ENCODE data around the gene OPA3.

OPA3 gene

DNA sequence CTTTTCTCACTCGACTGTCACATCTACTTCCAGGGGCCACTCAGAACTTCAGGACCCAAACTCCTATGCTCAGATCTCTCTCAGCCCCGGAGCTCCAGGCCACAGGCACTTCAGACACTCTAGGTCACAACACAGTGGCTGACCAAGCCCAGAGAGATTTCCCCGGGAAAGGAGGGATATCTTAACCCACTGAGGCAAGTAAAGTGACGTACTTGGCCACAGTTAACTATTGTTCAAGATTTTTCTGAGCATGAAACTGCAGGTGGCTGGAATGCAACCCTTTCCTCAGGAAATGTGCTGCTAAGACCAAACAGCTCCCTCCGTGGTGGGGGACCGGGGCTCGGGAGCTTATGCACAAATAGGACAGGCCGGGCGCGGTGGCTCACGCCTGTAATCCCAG lies 23.9 kb downstream of the OPA3 start:
- DNase-seq, result no peak

DNA sequence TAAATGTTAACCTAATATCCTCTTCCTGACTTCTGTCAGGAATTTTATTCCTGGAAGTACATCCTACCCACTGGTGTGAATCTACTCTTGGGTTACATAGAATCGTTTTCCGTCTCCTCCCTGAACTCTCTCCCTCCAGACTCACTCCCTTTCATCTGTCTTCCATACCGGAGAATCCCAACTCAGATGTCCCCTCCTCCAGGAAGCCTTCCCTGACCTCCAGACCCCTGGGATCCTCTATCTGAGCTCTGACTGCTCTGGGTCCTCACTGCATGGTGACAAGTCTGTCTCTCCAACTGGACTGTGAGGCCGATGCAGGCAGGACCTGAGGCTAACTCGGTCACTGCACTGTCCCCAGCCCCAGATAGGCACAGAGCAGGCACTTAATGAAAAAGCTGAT lies 24.6 kb downstream of the OPA3 start:
- DNase-seq, result no peak

- peak; percentile 59 for DNase-seq
These were observed 26.2 kb downstream of the OPA3 start for GRCh38 chr19:45558399-45558878.

- DNase-seq, result no peak
These were observed 27.8 kb downstream of the OPA3 start for GRCh38 chr19:45556835-45557234.

GRCh38 chr19:45554481-45554880 lies 30.1 kb downstream of the OPA3 start:
- DNase-seq, result no peak

GRCh38 chr19:45553464-45553863 lies 31.1 kb downstream of the OPA3 start:
- DNase-seq, result no peak

- DNase-seq, result no peak
These were observed 36.5 kb downstream of the OPA3 start for GRCh38 chr19:45547965-45548609.

- no peak for DNase-seq
These were observed 37.3 kb downstream of the OPA3 start for GRCh38 chr19:45547211-45547770.

DNA sequence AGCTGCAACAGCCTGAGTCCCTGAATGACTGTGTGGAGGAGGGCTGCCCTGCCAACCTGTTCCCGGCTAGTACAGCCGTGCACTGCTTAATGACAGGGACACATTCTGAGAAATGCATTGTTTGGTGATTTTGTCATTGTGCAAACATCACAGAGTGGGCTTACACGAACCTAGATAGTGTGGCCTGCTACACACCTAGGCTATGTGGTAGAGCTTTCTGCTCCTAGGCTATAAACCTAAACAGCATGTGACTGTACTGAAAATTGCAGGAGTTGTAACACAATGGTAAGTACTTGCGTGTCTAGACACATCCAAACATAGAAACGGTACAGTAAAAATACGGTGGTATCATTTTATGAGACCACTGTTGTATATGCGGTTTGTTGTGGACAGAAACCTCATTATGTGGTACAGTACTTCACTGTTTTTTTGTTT lies 42.4 kb downstream of the OPA3 start:
- DNase-seq, result no peak

GRCh38 chr19:45539459-45539858 lies 45.1 kb downstream of the OPA3 start:
- no peak for DNase-seq

DNA sequence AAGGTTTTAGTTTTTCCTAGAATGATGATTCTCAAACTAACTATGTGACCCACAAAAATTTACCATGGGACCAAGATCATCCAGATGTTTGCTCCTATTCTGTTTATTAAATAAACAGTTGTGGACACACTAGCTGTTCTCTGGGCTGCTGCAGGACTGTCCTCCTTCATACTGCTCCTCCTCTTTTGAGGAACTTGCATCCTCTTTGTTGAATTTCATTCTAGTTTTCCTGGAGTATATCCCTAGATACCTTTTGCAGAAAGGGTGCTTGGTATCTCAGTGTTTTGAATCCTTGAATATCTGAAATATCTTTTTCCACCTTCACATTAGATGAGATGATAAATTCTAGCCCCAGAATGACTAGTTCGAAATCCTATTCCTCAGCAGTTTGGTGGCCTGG lies 53.3 kb downstream of the OPA3 start:
- no peak for DNase-seq

DNA sequence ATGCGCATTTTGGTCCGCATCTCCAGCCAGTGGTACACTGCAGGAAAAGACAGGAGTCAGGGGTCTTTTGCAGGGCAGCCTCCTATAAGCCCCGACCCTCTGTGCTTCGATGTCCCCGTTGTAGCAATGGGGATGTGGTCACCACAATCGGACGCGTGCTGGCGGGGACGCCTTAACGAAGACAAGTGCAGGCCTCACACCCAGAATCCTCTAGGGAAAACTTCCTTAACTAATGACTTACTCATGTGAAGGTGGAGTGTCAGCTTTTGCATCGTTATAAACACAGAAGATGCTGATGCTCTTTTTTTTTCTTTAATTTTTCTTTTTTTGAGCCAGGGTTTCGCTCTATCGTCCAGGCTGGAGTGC lies 55.2 kb downstream of the OPA3 start:
- DNase-seq, result no peak

DNA sequence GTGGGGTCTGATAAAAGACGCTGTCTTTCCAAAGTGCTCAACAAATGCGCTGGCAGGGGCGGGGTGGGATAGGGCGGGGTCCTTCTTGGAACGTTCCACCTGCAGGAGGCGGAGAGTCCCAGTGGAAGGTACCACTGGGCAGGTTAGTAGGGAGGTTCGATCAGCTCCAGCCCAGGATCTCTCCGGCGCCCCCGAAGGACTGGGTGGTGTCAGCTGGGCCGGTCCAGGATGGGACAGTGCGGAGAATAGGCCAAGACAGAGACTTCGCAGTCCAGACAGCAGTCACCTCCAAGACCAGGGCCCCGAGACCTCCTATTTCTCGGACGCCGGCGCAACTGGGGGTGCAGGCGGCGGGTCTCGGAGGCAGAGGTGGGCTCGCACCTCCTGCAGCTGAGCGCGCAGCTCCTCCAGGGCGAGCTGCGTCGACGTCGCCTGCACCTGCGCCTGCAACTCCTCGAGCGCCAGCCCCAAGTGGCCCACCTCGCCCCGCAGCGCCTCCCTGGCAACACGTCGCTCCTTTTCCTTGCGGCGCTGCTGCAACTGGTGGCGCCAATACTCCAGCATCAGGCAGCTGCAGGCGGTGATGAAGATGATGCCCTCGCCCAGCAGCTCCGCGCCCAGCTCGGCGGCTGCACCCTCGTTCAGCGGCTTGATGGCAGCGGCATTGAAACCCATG lies 55.7 kb downstream of the OPA3 start:
- no peak for DNase-seq

DNA sequence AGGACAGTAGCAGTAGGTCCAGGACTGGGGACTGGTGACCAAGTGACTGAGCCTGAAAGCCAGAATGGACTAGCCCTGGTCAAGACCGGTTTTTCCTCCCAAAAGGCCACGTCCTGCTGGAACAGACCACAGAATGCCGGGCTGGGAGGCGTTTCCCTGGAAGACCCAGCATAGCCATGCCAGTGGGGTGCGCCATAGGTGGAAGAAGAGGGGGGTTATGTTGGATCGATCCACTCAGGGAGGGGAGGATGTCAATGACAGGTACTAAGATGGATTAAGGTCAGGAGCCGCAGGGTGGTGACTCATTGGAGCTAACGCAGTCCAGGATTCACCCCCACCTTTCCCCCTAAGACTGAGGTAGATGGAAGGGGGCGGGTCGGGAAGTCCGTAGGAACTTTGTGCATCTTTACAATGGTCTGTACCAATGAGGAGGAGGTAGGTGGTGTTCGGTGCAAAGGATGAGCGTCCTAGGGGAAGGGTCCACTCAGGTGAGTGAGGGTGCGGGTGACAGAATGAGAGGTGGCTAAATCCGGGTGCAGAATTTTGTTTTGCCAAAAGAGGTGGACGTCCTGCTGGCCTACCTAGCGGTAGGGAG lies 56.4 kb downstream of the OPA3 start:
- no peak for DNase-seq

- no peak for DNase-seq
These were observed 56.9 kb downstream of the OPA3 start for GRCh38 chr19:45527731-45528130.

DNA sequence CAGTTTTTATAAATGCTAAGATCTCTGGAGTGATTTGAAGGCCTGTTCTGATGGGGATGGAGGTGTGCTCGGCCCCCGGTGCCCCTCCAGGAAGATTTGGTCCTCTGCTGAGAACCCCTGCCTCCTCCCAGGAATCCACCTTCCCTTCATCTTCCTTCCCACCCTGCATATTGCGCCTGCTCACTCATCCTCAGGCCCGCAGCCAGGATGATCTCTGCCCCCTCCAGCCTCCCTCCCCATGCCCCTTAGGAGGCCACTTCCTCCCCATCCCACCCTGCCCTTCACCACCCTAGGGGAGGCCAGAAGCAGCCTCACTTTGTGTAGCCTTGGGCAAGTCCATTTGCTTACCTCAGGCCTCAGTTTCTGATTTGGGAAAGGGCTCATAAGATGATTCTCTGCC lies 57.6 kb downstream of the OPA3 start:
- DNase-seq, result no peak

- no peak for DNase-seq
These were observed 58.5 kb downstream of the OPA3 start for GRCh38 chr19:45526143-45526542.

- no peak for DNase-seq
These were observed 60.0 kb downstream of the OPA3 start for GRCh38 chr19:45524575-45525129.

GRCh38 chr19:45523642-45524256 lies 60.9 kb downstream of the OPA3 start:
- peak; percentile 93 for DNase-seq

DNA sequence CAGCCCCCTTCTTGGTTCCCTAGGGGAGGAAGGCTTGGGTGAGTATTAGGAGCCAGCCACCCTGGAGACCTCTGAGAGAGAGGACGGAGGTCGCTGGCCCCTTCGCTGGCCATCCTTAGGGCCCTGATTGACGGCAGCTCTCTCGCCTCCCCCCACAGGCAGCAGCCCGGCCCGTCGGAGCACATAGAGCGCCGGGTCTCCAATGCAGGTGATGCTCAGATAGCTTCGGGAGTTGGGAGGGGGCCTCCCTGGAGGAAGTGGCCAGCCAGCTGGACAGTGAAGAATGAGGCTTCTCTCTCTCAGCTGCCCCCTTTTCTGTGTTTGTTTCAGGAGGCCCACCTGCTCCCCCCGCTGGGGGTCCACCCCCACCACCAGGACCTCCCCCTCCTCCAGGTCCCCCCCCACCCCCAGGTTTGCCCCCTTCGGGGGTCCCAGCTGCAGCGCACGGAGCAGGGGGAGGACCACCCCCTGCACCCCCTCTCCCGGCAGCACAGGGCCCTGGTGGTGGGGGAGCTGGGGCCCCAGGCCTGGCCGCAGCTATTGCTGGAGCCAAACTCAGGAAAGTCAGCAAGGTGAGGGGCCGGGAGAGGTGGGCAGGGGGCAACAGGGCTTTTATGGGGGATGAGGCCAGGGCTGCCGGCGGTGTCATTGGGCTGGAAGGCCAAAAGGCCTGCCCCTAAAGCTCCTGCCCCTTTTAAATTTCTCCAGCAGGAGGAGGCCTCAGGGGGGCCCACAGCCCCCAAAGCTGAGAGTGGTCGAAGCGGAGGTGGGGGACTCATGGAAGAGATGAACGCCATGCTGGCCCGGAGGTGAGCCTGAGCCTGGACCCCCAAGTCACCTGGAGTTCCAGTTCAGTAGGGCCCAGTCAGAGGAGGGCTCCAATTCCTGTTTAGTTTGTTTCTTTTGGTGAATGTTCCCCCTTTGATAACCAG lies 62.3 kb downstream of the OPA3 start:
- DNase-seq, result no peak

DNA sequence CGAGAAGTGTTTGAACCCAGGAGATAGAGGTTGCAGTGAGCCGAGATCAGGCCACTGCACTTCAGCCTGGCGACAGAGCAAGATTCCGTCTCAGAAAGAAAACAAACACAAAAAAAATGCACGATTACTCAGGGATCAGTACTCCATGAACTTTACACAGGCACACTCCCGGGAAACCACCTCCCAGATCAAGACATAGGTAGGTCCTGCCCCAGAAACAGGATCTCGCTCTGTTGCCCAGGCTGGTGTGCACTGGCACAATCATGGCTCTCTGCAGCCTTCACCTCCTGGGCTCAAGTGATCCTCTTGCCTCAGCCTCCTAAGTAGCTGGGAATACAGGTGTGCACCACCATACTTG lies 66.2 kb downstream of the OPA3 start:
- no peak for DNase-seq
